ENCODE data around the gene CCT6A.
"Not testable (repeated sequence)": the region's sequence is repeated elsewhere in the genome, so short reads cannot be mapped to it uniquely, and the experiment has no call there.

The CCT6A gene

GRCh38 chr7:56053993-56054392 lies 2.4 kb downstream of the CCT6A start:
- no peak for DNase-seq

DNA sequence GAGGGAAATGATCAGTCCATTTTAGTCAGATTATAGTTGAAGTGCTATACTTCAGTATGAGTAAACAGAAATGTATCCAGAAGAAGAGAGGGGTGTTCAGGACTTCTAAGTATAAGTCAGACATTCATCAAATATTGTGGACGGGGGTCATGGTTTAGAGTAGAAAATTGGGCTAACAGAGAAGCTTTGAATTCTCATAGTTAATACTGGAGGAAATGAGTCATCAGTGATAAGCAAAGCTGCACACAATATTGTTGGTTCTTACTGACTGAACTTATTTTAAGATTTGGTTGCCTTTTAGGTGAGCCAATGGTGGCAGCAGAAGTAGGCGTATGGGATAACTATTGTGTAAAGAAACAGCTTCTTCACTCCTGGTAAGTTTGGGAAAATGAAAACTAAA lies 10.8 kb downstream of the CCT6A start:
- DNase-seq: no peak

DNA sequence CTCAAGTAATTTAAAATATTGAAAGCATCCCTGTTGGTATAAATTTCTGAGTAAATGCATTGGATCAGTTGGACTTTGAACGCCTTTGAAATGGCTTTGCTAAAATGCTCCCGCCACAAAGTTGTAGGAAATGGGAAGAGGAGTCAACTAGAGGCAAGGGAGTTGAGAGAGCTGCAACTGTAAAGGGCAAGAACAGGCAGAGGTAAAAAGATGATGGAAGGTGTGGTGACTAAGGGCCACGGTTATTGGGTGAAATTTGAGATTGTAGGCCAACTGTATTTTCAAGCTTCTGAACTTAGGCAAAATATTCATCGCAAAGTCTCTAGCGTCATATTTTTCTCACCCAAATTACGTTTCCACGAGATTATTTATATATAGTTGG lies 11.9 kb downstream of the CCT6A start:
- DNase-seq: no peak

DNA sequence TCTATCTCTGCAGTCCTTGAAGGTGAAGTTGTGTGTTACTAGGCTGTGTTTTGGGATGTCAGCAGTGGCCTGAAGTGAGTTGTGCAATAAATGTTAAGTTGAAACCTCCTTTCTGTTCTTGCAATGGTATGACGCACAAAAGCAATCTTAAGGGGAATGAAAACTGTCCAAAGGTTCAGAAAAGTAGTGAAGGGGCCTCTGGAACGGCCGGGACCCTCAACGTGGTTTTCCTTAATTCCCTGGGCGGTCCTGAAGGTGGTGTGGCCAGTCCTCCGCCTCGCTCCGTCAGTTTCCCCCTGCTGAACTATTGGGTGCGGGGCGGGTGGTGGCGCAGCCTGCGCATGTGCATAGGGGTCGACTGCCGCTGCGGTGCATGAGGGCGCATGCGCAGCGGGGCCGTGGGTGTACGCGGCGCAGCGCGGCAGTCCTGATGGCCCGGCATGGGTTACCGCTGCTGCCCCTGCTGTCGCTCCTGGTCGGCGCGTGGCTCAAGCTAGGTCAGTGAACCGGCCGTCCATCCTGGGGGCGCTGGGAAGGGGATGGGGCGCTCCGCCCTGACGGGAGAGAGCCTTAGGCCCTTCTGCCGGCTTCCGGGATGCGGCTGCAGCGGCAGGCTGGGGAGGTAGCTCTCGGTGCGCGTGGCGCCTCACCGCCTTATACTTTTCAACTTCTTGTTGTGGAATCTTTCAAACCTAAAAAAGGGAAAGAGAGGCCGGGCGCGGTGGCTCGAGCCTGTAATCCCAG lies 12.5 kb downstream of the CCT6A start, which contains the start of gene SUMF2:
Gene SUMF2 (plus strand): TSS at position 405 of the 744 bp plus-strand sequence. CDS start 26 bp downstream, at position 431.
- peak; percentile 81 for DNase-seq

GRCh38 chr7:56066376-56066775 lies 14.8 kb downstream of the CCT6A start:
- not testable (repeated sequence) for DNase-seq

DNA sequence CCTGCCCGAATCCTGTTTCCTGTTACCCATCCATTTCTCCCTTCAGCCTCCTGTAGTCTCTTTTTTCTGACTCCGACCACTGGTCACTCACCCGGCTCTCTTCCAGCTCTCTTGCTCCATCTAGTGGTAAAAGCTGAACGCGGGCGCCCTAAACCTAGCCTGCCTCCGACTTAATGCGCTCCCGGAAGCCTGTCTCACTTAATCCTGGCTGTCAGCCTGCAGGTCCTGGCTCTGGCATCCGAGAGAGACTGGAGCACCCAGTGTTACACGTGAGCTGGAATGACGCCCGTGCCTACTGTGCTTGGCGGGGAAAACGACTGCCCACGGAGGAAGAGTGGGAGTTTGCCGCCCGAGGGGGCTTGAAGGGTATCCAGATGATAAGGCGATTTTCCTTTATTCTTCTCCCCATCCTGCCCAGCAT lies 22.8 kb downstream of the CCT6A start:
- peak; percentile 89 for DNase-seq

GRCh38 chr7:56077681-56078080 lies 26.1 kb downstream of the CCT6A start:
- DNase-seq: no peak

DNA sequence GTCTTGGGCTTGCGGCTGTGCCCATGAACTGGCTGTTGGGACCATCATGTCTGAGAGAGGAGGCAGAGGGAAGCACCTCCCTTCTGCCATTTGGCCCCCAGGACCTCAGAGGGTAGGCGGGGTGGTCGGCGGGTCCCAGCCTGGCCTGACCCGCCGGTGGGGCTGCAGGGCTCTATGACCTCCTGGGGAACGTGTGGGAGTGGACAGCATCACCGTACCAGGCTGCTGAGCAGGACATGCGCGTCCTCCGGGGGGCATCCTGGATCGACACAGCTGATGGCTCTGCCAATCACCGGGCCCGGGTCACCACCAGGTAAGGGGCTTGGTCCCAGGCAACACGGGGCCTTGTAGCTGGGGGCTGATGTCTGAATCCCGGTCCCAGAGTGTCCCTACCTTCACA lies 26.6 kb downstream of the CCT6A start:
- DNase-seq: no peak

DNA sequence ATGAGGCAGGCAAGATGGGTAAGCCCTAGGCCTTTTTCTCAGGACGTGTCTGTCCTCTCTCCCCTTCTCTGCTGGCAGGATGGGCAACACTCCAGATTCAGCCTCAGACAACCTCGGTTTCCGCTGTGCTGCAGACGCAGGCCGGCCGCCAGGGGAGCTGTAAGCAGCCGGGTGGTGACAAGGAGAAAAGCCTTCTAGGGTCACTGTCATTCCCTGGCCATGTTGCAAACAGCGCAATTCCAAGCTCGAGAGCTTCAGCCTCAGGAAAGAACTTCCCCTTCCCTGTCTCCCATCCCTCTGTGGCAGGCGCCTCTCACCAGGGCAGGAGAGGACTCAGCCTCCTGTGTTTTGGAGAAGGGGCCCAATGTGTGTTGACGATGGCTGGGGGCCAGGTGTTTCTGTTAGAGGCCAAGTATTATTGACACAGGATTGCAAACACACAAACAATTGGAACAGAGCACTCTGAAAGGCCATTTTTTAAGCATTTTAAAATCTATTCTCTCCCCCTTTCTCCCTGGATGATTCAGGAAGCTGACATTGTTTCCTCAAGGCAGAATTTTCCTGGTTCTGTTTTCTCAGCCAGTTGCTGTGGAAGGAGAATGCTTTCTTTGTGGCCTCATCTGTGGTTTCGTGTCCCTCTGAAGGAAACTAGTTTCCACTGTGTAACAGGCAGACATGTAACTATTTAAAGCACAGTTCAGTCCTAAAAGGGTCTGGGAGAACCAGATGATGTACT lies 28.1 kb downstream of the CCT6A start:
- peak; percentile 85 for DNase-seq

DNA sequence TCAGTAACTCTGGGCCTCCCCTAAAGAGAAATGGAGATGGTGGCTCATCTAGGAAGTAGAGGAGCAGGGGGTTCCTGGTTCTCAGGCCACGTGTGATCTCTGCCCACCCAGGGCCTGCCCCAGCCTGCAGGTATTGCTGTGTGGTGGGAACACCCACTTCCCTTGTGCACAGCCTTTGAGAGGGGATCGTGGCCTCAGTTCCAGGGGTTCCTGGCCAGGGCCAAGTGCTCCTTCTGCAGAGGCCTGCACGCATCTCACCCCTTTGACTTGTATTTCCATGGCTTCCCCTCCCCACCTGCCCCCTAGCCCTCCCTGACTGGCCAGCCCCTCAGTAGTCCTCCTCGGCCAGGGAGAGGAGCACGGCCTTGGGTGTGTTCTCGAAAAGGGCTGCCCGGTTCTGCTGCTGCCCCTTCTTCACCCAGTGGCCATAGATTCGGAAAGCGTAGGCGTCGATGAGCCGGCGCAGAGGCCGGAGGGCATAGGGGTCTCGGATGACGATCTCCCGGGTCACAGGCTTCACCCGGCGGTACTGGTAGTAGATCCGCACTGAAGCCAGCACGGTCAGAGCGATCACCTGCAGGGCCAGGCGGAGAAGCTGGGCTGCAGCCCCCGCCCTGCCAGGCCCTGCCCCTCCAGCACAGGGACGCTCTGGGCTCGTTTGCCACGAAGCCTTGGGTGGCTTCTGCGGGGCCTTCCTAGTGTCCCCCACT lies 29.3 kb downstream of the CCT6A start:
- DNase-seq: not testable (repeated sequence)

DNA sequence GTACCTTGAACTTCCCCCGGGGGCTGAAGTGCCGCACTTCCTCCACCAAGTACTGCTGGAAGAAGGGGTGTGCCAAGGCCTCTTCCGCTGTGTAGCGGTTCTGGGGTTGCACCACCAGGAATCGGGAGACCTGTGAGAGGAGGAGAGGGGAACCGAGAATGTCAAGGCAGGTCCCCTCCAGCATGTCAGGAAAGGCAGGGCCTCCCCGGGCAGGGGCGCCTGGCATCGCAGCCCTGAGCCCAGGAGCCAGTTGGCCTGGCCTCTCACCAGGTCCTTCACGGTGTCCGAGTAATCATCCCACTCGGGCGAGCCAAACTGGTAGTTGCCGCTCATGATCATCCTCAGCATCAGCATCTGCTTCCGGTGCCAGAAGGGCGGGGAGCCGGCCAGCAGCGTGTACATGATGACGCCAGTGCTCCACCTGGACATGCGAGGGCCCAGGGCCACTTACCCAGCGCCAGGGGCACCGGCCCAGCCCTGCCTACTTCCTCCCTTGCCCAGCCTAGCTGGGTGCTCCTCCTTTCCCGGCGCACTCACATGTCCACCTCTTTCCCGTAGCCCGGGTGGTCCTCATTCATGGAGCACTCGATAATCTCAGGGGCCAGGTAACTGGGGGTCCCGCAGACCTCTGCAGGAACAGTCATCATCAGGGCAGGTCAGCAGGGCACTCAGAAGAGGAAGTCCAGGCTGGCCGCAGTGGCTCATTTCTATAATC lies 30.2 kb downstream of the CCT6A start:
- DNase-seq: peak; percentile 57

GRCh38 chr7:56083150-56083785 lies 31.7 kb downstream of the CCT6A start:
- peak; percentile 78 for DNase-seq

DNA sequence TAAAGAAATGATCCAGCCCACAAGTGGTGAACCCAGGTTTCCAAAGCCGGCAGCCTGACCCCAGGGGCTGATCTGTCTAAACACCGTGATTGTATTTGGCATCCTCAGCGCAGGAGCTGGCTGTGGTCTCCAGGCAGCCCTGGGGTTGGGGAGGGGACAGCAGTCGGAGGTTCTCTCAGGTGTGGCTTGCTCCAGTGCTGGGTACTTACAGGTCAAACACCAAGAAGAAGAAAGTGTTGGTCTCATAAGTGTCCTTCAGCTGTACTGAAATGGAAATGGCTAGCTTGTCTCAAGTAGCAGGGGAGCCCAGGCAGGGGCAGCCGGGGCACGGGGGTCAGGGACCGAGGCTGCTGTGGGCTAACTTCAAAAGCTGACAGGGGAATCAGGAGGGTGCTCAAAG lies 35.2 kb downstream of the CCT6A start:
- DNase-seq: no peak

DNA sequence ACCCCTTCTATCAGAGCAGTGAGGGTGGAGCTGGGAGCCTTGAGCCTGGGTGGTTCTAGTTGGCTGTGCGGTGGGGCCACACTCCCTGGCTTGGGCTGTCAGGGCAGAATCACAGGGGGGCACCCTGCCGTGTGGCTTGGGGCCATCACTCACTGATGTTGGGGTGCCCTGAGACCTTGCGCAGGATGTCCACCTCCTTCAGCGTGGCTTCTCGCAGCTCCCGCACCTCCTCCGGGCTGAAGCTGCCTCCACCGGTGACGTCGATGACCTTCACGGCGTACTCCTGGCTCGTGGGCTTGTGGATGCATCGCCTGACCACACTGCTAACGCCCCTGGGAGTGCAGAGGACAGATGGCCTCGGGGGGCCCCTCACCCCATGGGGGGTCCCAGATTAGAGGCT lies 35.9 kb downstream of the CCT6A start:
- no peak for DNase-seq

DNA sequence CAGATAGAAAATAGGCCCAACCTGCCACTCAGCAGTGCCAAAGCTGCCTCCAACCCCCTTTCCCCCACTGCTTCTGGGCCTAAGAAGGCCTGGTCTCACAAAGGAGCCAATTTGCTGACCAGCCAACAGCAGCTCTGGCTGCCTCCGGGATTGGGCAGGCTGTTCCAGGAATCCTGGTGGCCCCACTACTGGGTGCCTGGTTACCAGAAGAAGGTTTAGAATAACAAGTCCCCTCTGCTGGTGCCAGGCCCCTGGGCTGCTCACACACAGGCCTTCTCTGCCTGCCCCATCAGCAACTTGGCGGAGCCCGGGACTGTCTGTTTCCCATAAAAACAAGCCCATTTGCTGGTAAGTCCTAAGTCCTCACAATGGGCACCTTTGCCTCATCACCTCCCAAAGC lies 40.0 kb downstream of the CCT6A start:
- no peak for DNase-seq

DNA sequence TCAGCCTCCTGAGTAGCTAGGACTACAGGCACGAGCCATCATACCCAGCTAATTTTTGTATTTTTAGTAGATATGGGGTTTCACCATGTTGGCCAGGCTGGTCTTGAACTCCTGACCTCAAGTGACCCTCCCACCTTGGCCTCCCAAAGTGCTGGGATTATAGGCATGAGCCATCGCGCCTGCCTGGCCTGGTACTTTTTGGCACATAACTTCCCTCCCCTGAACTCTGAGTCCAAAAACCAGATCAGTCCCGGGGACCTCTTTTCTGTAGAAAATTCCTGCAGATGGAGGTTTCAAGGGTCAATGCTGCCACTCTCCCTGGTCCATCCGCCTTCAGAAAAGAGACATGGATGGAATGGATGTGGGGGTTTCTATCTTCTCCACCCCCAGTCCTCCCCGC lies 40.8 kb downstream of the CCT6A start:
- DNase-seq: not testable (repeated sequence)

DNA sequence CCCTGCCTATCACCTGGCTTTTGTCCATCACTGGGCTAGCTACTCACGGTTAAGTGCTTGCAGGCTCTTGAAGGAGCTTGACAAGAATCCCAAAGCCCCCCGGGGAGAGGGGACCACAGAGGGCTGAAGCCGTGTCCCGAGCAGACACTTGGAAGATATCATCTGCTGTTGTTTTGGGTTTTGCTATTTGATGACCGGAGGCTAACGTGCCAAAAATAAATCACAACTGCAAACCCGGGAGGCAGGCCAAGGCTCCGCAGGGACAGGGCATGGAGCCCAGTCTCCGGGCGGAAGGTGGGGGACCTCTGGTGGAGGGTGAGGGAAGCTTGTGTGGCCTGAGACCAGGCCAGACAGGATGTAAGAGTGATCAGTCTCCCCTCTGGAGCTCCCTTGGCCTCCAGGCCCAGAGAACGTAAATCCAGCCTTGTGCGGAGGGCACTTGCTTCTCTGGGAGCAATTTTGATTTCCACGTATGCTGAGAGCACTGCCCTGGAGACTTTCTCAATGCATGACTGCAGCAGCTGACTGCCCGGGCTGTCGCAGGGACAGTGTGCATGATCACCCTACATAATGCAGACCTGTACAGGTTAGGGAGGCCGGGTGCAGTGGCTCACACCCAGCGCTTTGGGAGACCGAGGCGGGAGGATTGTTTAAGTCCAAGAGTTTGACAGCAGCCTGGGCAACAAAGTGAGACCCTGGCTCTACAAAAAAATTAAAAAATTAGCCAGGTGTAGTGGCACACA lies 41.4 kb downstream of the CCT6A start, which contains the start of gene PHKG1:
Gene PHKG1 (minus strand): TSS at position 164 of the 743 bp plus-strand sequence. CDS start 4,011 bp downstream, outside the sequence.
- peak; percentile 41 for DNase-seq

GRCh38 chr7:56097700-56098099 lies 46.1 kb downstream of the CCT6A start:
- DNase-seq: no peak

DNA sequence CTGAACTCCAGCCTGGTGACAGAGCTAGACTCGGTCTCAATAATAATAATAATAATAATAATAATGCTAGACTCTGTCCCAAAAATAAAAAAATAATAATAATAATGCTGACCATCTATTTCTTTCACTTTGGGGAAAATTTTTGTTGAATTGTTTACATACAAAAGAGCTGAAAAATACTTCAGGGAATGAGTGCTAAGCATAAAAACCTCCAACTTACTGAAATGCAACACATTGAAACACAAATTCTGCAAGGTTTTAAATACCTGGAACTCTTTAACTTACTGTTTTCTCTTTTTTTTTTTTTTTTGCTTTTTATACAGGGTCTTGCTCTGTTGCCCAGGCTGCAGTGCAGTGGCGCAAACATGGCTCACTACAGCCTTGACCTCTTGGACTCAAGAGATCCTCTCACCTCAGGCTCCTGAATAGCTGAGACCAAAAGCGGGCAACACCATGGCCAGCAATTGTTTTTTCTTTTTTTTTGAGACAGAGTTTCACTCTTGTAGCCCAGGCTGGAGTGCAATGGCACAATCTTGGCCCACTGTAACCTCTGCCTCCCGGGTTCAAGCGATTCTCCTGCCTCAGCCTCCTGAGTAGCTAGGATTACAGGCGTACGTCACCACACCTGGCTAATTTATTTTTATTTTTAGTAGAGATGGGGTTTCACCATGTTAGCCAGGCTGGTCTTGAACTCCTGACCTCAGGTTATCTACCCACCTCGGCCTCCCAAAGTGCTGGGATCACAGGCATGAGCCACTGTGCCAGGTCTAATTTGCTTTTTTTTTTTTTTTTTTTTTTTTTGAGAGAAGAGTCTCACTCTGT lies 46.8 kb downstream of the CCT6A start:
- not testable (repeated sequence) for DNase-seq

- DNase-seq: no peak
Measured at GRCh38 chr7:56099653-56100052, 48.1 kb downstream of the CCT6A start.

DNA sequence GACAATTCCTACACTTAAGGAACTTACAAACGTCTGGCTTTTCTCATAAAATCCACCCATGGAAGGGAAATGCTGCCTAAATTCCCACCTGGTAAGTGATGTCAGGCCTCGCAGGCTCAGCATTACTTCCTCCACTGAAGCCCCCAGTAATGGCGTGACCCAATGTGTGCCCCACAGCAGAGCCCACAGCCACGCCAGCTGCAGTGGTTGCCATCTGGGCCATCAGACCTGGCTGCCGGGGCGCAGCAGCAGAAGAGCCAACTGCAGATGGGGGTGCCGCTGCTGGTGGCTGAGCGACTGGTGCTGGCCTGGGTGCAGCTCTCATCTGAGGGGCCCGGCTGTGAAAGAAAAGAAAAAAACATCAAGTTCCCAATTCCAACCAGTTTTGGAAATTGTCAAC lies 52.6 kb downstream of the CCT6A start:
- not testable (repeated sequence) for DNase-seq
